WTC11 (cell line): ENCODE measurements around the gene SFI1.
"Not testable (repeated sequence)": the region's sequence is repeated elsewhere in the genome, so short reads cannot be mapped to it uniquely, and the experiment has no call there.

Experiments used
- CBFB ChIP-seq: sonication (generic); formaldehyde crosslinking; IDR thresholded peaks from 2 replicates; pipeline ENCODE4 v1.8.1; 2022; ENCODE audit warnings: mild to moderate bottlenecking, low read depth, missing genetic modification reagents
- E2F4 ChIP-seq: sonication (generic); formaldehyde crosslinking; IDR thresholded peaks from 2 replicates; pipeline ENCODE4 v1.8.1; 2022; ENCODE audit warnings: low read depth, mild to moderate bottlenecking, moderate library complexity, missing genetic modification reagents, borderline replicate concordance
- ELF4 ChIP-seq: sonication (generic); formaldehyde crosslinking; IDR thresholded peaks from 2 replicates; pipeline ENCODE4 v1.8.1; 2022; ENCODE audit warnings: low read depth, mild to moderate bottlenecking, moderate library complexity, missing genetic modification reagents
- FOXJ3 ChIP-seq: sonication (generic); formaldehyde crosslinking; IDR thresholded peaks from 2 replicates; pipeline ENCODE4 v1.9.0; 2021; ENCODE audit warnings: missing genetic modification reagents, mild to moderate bottlenecking, borderline replicate concordance
- MXD4 ChIP-seq: fragments of 250-450 bp; sonication (Bioruptor Pico); IDR thresholded peaks from 2 replicates; pipeline ENCODE4 v1.8.0; 2021; ENCODE audit warnings: mild to moderate bottlenecking, moderate library complexity, borderline replicate concordance
- NR1H2 ChIP-seq: sonication (generic); formaldehyde crosslinking; IDR thresholded peaks from 2 replicates; pipeline ENCODE4 v1.9.0; 2021; ENCODE audit warnings: mild to moderate bottlenecking, moderate library complexity, missing genetic modification reagents
- ZNF263 ChIP-seq: sonication (generic); formaldehyde crosslinking; IDR thresholded peaks from 2 replicates; pipeline ENCODE4 v1.8.1; 2022; ENCODE audit warnings: low read depth, mild to moderate bottlenecking, moderate library complexity, missing genetic modification reagents
- TF ChIP-seq, protein P1 (sequence below): fragments of 200-600 bp; IDR thresholded peaks from 2 replicates; pipeline ENCODE4 v1.8.0; 2022; ENCODE audit warnings: antibody characterized with exemption
- TF ChIP-seq, protein P2 (sequence below): sonication (generic); formaldehyde crosslinking; IDR thresholded peaks from 2 replicates; pipeline ENCODE4 v1.8.0; 2022; ENCODE audit warnings: mild to moderate bottlenecking, missing genetic modification reagents
- TF ChIP-seq, protein P3 (sequence below): sonication (generic); formaldehyde crosslinking; conservative IDR thresholded peaks from 2 replicates; pipeline ENCODE4 v1.8.1; 2022; ENCODE audit warnings: mild to moderate bottlenecking, missing genetic modification reagents
- TF ChIP-seq, protein P4 (sequence below): sonication (generic); formaldehyde crosslinking; IDR thresholded peaks from 2 replicates; pipeline ENCODE4 v1.8.1; 2023; ENCODE audit warnings: mild to moderate bottlenecking, missing genetic modification reagents
- TF ChIP-seq, protein P5 (sequence below): sonication (generic); formaldehyde crosslinking; IDR thresholded peaks from 2 replicates; pipeline ENCODE4 v1.8.1; 2023; ENCODE audit warnings: mild to moderate bottlenecking, missing genetic modification reagents, moderate library complexity

GRCh38 chr22:31493355-31493754 is 3.0 kb upstream of the SFI1 start:
- TF ChIP-seq, protein P1, sequence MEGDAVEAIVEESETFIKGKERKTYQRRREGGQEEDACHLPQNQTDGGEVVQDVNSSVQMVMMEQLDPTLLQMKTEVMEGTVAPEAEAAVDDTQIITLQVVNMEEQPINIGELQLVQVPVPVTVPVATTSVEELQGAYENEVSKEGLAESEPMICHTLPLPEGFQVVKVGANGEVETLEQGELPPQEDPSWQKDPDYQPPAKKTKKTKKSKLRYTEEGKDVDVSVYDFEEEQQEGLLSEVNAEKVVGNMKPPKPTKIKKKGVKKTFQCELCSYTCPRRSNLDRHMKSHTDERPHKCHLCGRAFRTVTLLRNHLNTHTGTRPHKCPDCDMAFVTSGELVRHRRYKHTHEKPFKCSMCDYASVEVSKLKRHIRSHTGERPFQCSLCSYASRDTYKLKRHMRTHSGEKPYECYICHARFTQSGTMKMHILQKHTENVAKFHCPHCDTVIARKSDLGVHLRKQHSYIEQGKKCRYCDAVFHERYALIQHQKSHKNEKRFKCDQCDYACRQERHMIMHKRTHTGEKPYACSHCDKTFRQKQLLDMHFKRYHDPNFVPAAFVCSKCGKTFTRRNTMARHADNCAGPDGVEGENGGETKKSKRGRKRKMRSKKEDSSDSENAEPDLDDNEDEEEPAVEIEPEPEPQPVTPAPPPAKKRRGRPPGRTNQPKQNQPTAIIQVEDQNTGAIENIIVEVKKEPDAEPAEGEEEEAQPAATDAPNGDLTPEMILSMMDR = not testable (repeated sequence)
- TF ChIP-seq MXD4; ZNF263 (CRISPR knock-in tag); FOXJ3 (CRISPR knock-in tag); ELF4 (CRISPR knock-in tag); E2F4 (CRISPR knock-in tag); CBFB (CRISPR knock-in tag); NR1H2: not testable (repeated sequence)
- TF ChIP-seq, protein P2, sequence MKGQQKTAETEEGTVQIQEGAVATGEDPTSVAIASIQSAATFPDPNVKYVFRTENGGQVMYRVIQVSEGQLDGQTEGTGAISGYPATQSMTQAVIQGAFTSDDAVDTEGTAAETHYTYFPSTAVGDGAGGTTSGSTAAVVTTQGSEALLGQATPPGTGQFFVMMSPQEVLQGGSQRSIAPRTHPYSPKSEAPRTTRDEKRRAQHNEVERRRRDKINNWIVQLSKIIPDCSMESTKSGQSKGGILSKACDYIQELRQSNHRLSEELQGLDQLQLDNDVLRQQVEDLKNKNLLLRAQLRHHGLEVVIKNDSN (CRISPR knock-in tag) = not testable (repeated sequence)
- TF ChIP-seq, protein P3, sequence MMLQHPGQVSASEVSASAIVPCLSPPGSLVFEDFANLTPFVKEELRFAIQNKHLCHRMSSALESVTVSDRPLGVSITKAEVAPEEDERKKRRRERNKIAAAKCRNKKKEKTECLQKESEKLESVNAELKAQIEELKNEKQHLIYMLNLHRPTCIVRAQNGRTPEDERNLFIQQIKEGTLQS (CRISPR knock-in tag) = not testable (repeated sequence)
- TF ChIP-seq, protein P4, sequence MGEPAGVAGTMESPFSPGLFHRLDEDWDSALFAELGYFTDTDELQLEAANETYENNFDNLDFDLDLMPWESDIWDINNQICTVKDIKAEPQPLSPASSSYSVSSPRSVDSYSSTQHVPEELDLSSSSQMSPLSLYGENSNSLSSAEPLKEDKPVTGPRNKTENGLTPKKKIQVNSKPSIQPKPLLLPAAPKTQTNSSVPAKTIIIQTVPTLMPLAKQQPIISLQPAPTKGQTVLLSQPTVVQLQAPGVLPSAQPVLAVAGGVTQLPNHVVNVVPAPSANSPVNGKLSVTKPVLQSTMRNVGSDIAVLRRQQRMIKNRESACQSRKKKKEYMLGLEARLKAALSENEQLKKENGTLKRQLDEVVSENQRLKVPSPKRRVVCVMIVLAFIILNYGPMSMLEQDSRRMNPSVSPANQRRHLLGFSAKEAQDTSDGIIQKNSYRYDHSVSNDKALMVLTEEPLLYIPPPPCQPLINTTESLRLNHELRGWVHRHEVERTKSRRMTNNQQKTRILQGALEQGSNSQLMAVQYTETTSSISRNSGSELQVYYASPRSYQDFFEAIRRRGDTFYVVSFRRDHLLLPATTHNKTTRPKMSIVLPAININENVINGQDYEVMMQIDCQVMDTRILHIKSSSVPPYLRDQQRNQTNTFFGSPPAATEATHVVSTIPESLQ (CRISPR knock-in tag) = not testable (repeated sequence)
- TF ChIP-seq, protein P5, sequence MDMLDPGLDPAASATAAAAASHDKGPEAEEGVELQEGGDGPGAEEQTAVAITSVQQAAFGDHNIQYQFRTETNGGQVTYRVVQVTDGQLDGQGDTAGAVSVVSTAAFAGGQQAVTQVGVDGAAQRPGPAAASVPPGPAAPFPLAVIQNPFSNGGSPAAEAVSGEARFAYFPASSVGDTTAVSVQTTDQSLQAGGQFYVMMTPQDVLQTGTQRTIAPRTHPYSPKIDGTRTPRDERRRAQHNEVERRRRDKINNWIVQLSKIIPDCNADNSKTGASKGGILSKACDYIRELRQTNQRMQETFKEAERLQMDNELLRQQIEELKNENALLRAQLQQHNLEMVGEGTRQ (CRISPR knock-in tag) = not testable (repeated sequence)
